Measurements from ENCODE around the gene AP3B1.

Gene AP3B1

DNA sequence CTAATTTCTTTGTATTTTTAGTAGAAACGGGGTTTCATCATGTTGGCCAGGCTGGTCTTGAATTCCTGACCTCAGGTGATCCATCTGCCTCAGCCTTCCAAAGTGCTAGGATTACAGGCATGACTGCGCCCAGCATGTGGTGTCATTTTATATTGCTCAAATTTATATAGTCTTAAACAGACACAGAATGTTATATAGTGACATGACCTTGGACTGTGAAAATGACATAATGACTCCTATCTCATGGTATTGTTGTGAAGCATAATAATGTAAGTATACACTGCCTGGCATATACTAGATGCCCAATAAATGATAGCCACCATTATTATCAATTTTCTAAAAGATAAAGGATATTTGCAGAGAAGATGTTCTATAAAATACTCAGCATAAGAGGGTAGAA lies 341.1 kb downstream of the AP3B1 start:
- TF ChIP-seq, protein P1, sequence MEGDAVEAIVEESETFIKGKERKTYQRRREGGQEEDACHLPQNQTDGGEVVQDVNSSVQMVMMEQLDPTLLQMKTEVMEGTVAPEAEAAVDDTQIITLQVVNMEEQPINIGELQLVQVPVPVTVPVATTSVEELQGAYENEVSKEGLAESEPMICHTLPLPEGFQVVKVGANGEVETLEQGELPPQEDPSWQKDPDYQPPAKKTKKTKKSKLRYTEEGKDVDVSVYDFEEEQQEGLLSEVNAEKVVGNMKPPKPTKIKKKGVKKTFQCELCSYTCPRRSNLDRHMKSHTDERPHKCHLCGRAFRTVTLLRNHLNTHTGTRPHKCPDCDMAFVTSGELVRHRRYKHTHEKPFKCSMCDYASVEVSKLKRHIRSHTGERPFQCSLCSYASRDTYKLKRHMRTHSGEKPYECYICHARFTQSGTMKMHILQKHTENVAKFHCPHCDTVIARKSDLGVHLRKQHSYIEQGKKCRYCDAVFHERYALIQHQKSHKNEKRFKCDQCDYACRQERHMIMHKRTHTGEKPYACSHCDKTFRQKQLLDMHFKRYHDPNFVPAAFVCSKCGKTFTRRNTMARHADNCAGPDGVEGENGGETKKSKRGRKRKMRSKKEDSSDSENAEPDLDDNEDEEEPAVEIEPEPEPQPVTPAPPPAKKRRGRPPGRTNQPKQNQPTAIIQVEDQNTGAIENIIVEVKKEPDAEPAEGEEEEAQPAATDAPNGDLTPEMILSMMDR (conservative IDR thresholded peaks at IDR 0.05; ENCODE audit: low read depth, low read length), result no peak
- DNase-seq (ENCODE audit: low read depth), result no peak
- no peak overlapping the region for H3K4me3 ChIP-seq (ENCODE audit: low read depth, low read length)

DNA sequence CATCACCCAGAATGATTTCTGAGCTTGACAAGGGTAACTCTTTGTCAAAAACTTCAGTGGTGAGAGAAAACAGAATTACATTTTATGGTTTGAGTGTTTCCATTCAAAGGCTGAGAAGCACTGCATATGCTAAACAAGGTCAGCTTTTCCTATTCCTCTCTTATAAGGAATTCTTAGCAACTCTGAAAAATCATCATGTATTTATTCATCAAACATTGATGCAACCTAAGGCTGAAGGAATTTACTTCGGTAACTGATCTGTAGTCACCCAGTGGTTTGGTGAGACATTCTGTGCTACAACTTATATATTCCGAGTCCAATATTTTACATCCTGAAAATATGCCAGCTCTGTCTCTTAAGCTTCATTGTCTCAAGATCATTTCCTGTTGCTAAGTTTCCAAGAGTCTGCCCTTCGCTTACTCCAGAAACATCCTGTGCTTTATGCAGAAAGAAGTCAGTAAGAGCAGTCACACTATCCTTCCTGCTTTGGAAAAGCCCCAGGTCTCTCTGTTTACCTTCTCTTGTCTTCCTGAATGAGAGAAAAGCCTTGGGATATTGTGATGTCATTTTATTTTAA lies 341.8 kb downstream of the AP3B1 start:
- H3K4me3 ChIP-seq (ENCODE audit: low read depth, low read length), result no peak overlapping the region
- TF ChIP-seq, protein P1 (conservative IDR thresholded peaks at IDR 0.05; ENCODE audit: low read depth, low read length), result no peak
- DNase-seq (ENCODE audit: low read depth), result peak; percentile 14
